Lower leg skin (tissue), 4 donors: Measurements from ENCODE around the gene DNMT3L. TPM values are rescaled to one million over a fixed set of nuclear protein-coding genes. Genes with fewer than 3 reads are reported as not detected.

Source experiments
- DNase-seq, 2 donors: peaks; one replicate each; pipeline ENCODE4 v3.0.0-alpha.2; 2019; ENCODE audit warnings: low spot score in 2 of 2
- H3K4me3 ChIP-seq: fragments of 200-600 bp; sonication (generic); 2 replicates; pipeline ENCODE4 v1.5.1; 2017; ENCODE audit warnings: mild to moderate bottlenecking, low read depth; ENCODE audit not compliant: poor library complexity, severe bottlenecking
- CTCF ChIP-seq, 3 donors: fragments of 450-650 bp; IDR thresholded peaks; one replicate each; pipeline ENCODE4 v1.5.1; 2016; ENCODE audit warnings: antibody characterized with exemption in 3 of 3, mild to moderate bottlenecking in 3 of 3, moderate library complexity in 2 of 3
- POLR2A ChIP-seq, 2 donors: fragments of 450-650 bp; IDR thresholded peaks; one replicate each; pipeline ENCODE4 v1.6.1; 2016 to 2017; ENCODE audit warnings: antibody characterized with exemption in 2 of 2, mild to moderate bottlenecking in 1 of 2, moderate library complexity in 1 of 2
- WGBS, 2 donors: methylation state at CpG; one replicate each; pipeline ENCODE4 v1.1.5; 2018; 5-methylcytosine and 5-hydroxymethylcytosine counted together
- intact Hi-C: fragments of 100-400 bp; cut with DNase I; formaldehyde crosslinking; loops from one replicate; pipeline ENCODE4 v1.15.0; 2023; ENCODE audit warnings: low total_unique reads
- total RNA-seq, 4 donors: library from RNA; depleted of rRNA; stranded (reverse); fragments of >200 nt; gene quantifications; one replicate each; pipeline ENCODE4 v1.1.0, GENCODE V29; 2016

The DNMT3L gene
- total RNA-seq, result not detected

DNA sequence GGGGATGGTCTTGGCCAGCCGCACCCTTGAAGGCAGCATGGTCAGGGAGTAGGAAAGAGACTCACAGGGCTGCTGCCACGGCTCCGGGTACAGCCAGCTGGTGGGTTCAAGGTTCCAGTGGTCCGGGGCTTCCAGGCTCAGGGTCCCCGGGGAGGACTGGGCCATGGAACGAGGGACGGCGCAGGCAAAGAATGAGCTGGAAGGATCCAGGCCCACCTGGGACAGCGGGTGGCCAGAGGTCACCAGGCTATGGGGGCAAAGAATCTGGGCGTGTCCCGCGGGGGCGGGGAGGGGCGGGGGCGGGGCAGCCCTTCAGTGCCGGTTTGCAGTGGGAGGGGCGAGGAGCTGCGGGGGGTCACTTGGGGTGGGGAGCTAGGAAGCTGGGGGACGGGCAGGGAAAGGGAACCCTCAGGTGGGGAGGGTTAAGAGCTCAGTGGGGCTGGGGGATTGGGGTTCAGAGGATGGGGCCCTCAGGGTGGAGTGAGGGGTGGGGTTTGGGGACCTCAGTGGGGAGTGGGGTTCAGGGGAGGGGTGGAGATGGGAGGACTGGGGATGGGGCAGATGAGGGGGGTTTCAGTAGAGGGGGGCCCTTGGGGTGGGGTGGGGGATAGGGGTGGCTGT lies at the start of gene DNMT3L:
Gene DNMT3L (minus strand): TSS at position 223 of the 621 bp plus-strand sequence. CDS start 638 bp downstream, outside the sequence.
- intact Hi-C loops, result no loop called here
- no peak within 1 kb of the TSS for H3K4me3 ChIP-seq
- no peak for TF ChIP-seq CTCF (IDR thresholded peaks at IDR 0.05)
- no peak for TF ChIP-seq POLR2A (IDR thresholded peaks at IDR 0.05)
- no peak for DNase-seq
- WGBS, 2 donors, result 71 to 80% methylated on average over 19 of the region's 19 CpGs

DNA sequence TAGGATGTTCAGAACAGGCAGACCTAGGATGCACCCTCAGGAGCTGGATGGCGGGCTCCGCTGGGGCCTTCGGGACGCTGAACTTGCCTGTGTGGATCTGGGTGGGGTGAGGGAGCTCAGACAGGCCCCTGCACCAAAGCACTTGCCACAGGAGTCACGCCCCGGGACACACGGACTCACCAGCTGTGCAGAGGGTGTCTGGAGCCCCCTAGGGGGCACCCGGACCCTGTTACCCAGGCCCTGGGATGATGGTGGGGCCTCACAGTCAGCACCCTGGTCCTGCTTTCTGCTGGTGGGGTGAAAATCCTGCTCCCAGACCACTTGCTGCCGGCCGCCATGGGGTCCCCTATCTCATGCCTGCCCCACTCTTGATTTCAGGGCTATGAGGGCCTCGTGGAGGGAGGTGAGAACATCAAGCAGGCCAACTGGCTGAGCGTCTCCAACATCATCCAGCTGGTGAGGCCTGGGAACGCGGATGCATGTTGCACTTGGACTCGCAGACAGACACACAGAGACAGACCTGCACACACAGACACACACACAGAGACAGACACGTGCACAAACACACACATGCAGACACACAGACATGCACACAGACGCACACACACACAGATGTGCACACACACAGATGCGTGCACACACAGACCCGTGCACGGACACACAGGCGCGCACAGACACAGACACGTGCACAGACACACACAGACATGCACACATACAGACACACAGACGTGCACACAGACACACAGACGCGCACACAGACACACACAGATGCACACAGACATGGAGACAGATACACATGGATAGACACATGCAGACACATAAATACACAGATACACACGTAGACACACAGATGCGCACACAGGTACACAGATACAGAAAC lies 49.2 kb upstream of the DNMT3L start:
- WGBS, 2 donors, result 90 to 94% methylated on average over 21 to 24 of the region's 28 CpGs
- TF ChIP-seq CTCF (IDR thresholded peaks at IDR 0.05), result no peak
- TF ChIP-seq POLR2A (IDR thresholded peaks at IDR 0.05), result no peak
- no peak for DNase-seq
- intact Hi-C loops, result no loop called here
- H3K4me3 ChIP-seq, result no peak overlapping the region

- intact Hi-C loops, result no loop called here
- H3K4me3 ChIP-seq, result no peak overlapping the region
- no peak for TF ChIP-seq CTCF (IDR thresholded peaks at IDR 0.05)
- 81 to 82% methylated on average over 18 to 21 of the region's 21 CpGs for WGBS, 2 donors
- no peak for DNase-seq
Observed at GRCh38 chr21:44306936-44307704, 45.4 kb upstream of the DNMT3L start.

DNA sequence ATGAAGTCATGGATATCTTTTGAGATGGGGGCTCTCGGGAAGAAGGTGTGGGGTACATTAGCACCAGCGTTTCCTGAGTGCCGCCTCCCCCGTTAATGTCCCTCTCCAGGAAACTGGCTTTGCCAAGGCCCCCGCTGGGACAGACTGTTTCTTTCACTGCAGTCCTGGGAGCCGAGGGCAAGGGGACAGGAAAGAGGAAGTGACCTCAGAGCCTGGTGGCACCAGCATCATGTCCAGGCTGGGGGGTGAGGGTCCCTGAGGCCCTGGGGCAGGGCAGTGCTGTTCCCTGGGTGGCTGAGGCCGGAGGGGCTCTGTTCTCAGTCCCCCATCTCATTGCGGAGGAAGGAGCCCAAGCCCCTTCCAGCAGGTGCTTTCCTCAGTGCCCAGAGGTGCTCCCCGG lies 44.0 kb upstream of the DNMT3L start:
- intact Hi-C loops, result no loop called here
- H3K4me3 ChIP-seq, result no peak overlapping the region
- TF ChIP-seq POLR2A (IDR thresholded peaks at IDR 0.05), result no peak
- no peak for TF ChIP-seq CTCF (IDR thresholded peaks at IDR 0.05)
- no peak for DNase-seq
- 65 to 75% methylated on average over 5 to 9 of the region's 9 CpGs for WGBS, 2 donors

DNA sequence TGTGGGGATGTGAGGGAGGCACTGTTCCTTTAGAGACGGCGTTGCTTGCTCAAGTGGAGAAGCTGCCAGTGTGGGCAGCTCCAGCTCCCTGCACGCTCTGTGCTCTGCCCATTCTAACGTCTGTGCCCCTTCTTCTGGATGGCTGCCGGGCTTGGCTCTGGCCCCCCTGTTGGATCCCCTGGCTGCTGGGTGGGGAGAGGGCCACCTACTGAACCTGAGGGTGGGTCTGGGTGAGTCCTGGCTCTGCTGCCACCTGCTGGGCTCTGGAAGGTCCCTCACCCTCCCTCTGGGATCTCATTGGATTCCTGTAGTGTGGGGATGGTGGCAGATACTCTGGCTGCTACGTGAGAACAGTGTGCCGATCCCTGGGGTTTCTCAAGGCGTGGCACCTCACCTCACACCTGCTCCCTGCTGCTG lies 43.2 kb upstream of the DNMT3L start:
- no peak for DNase-seq
- TF ChIP-seq POLR2A (IDR thresholded peaks at IDR 0.05) (no peak), CTCF (IDR thresholded peaks at IDR 0.05) (no peak)
- intact Hi-C loops, result no loop called here
- WGBS, 2 donors, result 52 to 55% methylated on average over 6 to 8 of the region's 8 CpGs
- no peak overlapping the region for H3K4me3 ChIP-seq
